GM12878 (cell line): Measurements from ENCODE around the gene ITPR2. TPM values are rescaled to one million over a fixed set of nuclear protein-coding genes. Genes with fewer than 3 reads are reported as not detected.

Source experiments
- ATAC-seq: fragments of 200-7000 bp; cut with Tn5 transposase; 3 replicates; pipeline ENCODE4 v1.9.1; 2020; ENCODE audit warnings: mild to moderate bottlenecking, moderate library complexity
- BruUV-seq: library from RNA; stranded (reverse); fragments of 400-500 nt; replicated peaks from 2 replicates; lab custom pipeline; 2021; lab: Mats Ljungman, UMichigan
- CTCF ChIA-PET: fragments of 300-600 bp; sonication (Branson Sonifier 250); formaldehyde crosslinking; extraction: SDS; loops from one replicate; lab custom pipeline; 2021; ENCODE audit warnings: inconsistent platforms; lab: Yijun Ruan, JAX
- POLR2A ChIA-PET: fragments of 350-600 bp; formaldehyde crosslinking; extraction: SDS; loops from one replicate; lab custom pipeline; 2021; ENCODE audit warnings: inconsistent platforms; lab: Charles Lee
- RAD21 ChIA-PET: fragments of 300-600 bp; sonication (Branson Sonifier 250); formaldehyde crosslinking; loops from one replicate; lab custom pipeline; 2023; ENCODE audit warnings: antibody characterized with exemption; ENCODE audit not compliant: unreplicated experiment; lab: Charles Lee
- SMC1A ChIA-PET: fragments of 300-600 bp; sonication (Branson Sonifier 250); formaldehyde crosslinking; loops from one replicate; lab custom pipeline; 2023; ENCODE audit not compliant: unreplicated experiment, uncharacterized antibody; lab: Charles Lee
- DNase-seq: peaks from one replicate; pipeline ENCODE4 v3.0.0-alpha.2; 2011; ENCODE audit warnings: low read depth, low spot score
- FAIRE-seq: peaks from 3 replicates; lab custom pipeline; 2011; peaks lifted over from hg19 to GRCh38; lab: Jason Lieb, UNC
- H2AFZ ChIP-seq: 2 replicates; pipeline ENCODE4 v1.6.0; 2011; ENCODE audit warnings: low read depth, low read length, control low read depth; ENCODE audit not compliant: control insufficient read depth
- H3K27ac ChIP-seq: 2 replicates; pipeline ENCODE4 v1.5.1; 2011; ENCODE audit warnings: control low read depth; ENCODE audit not compliant: control insufficient read depth, insufficient read depth
- H3K27me3 ChIP-seq, 2 experiments: replicated peaks in 1 of 2; 2 replicates each; pipeline versions ENCODE4 v1.6.0 to v1.6.1; 2011; ENCODE audit warnings: low read length in 1 of 2; ENCODE audit not compliant: control insufficient read depth in 2 of 2, insufficient read depth in 2 of 2
- H3K36me3 ChIP-seq, 2 experiments: 2 replicates each; pipeline ENCODE4 v1.5.1; 2011; ENCODE audit warnings: low read length in 1 of 2; ENCODE audit not compliant: control insufficient read depth in 2 of 2, insufficient read depth in 2 of 2
- H3K4me1 ChIP-seq: 2 replicates; pipeline ENCODE4 v1.6.1; 2011; ENCODE audit warnings: mild to moderate bottlenecking, low read length, moderate library complexity, mixed read lengths; ENCODE audit not compliant: control insufficient read depth, insufficient read depth
- H3K4me2 ChIP-seq: 2 replicates; pipeline ENCODE4 v1.6.0; 2011; ENCODE audit warnings: control low read depth; ENCODE audit not compliant: control insufficient read depth, insufficient read depth
- H3K4me3 ChIP-seq: fragments of 200-600 bp; sonication (generic); 2 replicates; pipeline ENCODE4 v1.5.1; 2016
- H3K79me2 ChIP-seq: 2 replicates; pipeline ENCODE4 v1.6.0; 2011; ENCODE audit warnings: low read length; ENCODE audit not compliant: control insufficient read depth, insufficient read depth
- H3K9ac ChIP-seq: 2 replicates; pipeline ENCODE4 v1.8.0; 2011; ENCODE audit warnings: low read length, control low read depth, mixed read lengths; ENCODE audit not compliant: control insufficient read depth, insufficient read depth
- H3K9me3 ChIP-seq: replicated peaks from 3 replicates; pipeline ENCODE4 v1.5.1; 2011; ENCODE audit warnings: mild to moderate bottlenecking, low read length; ENCODE audit not compliant: control insufficient read depth, insufficient read depth
- H4K20me1 ChIP-seq: 2 replicates; pipeline ENCODE4 v1.6.0; 2011; ENCODE audit not compliant: control insufficient read depth, insufficient read depth
- ATF7 ChIP-seq: fragments of 450-650 bp; IDR thresholded peaks from 2 replicates; pipeline ENCODE4 v1.6.1; 2016; ENCODE audit warnings: low read depth, mild to moderate bottlenecking
- SMAD1 ChIP-seq: fragments of 450-650 bp; IDR thresholded peaks from 2 replicates; pipeline ENCODE4 v1.6.1; 2018; ENCODE audit warnings: mild to moderate bottlenecking, low read depth; ENCODE audit not compliant: partially characterized antibody
- SPI1 ChIP-seq: IDR thresholded peaks from 2 replicates; pipeline ENCODE4 v1.6.1; 2011; ENCODE audit warnings: low read depth, mild to moderate bottlenecking, low read length, moderate library complexity, borderline replicate concordance; ENCODE audit not compliant: insufficient read depth
- WGBS: methylation state at CpG from one replicate; pipeline ENCODE4 v1.1.6; 2016; ENCODE audit warnings: low lambda C conversion rate; ENCODE audit not compliant: insufficient replicate concordance, insufficient coverage; ENCODE audit errors: missing lambda C conversion rate; 5-methylcytosine and 5-hydroxymethylcytosine counted together
- in situ Hi-C: fragments of 300-500 bp; cut with MboI; formaldehyde crosslinking; loops from 9 replicates; pipeline ENCODE4 v1.14.3; 2018; ENCODE audit warnings: mixed read lengths
- intact Hi-C: fragments of 100-400 bp; cut with micrococcal nuclease; formaldehyde crosslinking; loops from one replicate; pipeline ENCODE4 v1.14.2; 2022; ENCODE audit not compliant: unreplicated experiment
- polyA plus RNA-seq, 11 experiments: library from polyadenylated mRNA; depleted of rRNA in 4 of 11; unstranded in 6 of 11; stranded (reverse) in 5 of 11; fragments of >200 nt; fragmentation: Nextera tagmentation in 4 of 11; fragmentation: Illumina TruSeq in 1 of 11; extraction: Ambion mirVana in 4 of 11; extraction: Trizol in 1 of 11; gene quantifications; 1 replicate in 1 of 11; 2 replicates in 10 of 11; pipeline versions ENCODE4 v1.2.1 to v1.2.3, GENCODE V29; 2011 to 2016; ENCODE audit warnings: inconsistent platforms in 2 of 11, missing spikeins in 2 of 11, low read depth in 1 of 11
- total RNA-seq, 4 experiments: library from RNA; depleted of rRNA in 3 of 4; stranded (reverse); fragments of >200 nt in 3 of 4; fragmentation: Illumina TruSeq in 1 of 4; extraction: Trizol in 1 of 4; gene quantifications; 2 replicates each; pipeline versions ENCODE4 v1.2.1 to v1.2.3, GENCODE V29; 2013 to 2021

The ITPR2 gene
- total and polyA plus RNA-seq, 10 of the 15 experiments (the other 5 are each of a cell fraction or from before 2014, with no cell fraction given), result 7.5 to 76.2 (median 47.1) TPM

GRCh38 chr12:26346736-26347135 is 486.3 kb downstream of the ITPR2 start:
- intact Hi-C loops (no loop called here), in situ Hi-C loops (no loop called here)
- ChIA-PET POLR2A (interaction anchor here (0.6 to 0.8 kb wide), 2 partner anchors 91 to 223 kb away, joined by 3 read pairs; no protein-coding TSS in a partner anchor), RAD21 (interaction anchor here (1.2 to 1.4 kb wide), 3 partner anchors 14 to 228 kb away, joined by 4 to 6 read pairs (median 5); no protein-coding TSS in a partner anchor), SMC1A (interaction anchor here (0.7 to 3.4 kb wide), 11 partner anchors 11 to 267 kb away, joined by 3 to 12 read pairs (median 4); no protein-coding TSS in a partner anchor), CTCF (interaction anchor here (0.7 to 1.5 kb wide), 9 partner anchors 11 to 249 kb away, joined by 3 to 6 read pairs (median 3); no protein-coding TSS in a partner anchor)
- peaks cover 2% of the 10 kb centered on the region for H3K4me1 ChIP-seq
- TF ChIP-seq SMAD1, result no peak
- no peak overlapping the region for H3K27ac ChIP-seq
- ATAC-seq (no peak), DNase-seq (no peak), FAIRE-seq (no peak)
- 81% methylated on average over 3 of the region's 3 CpGs for WGBS
- no peaks in the 10 kb centered on the region for H4K20me1 ChIP-seq
- no peaks in the 10 kb centered on the region for H3K79me2 ChIP-seq
- H3K4me2 ChIP-seq, result no peak overlapping the region
- H3K9me3 ChIP-seq, result no peaks in the 10 kb centered on the region
- H3K4me3 ChIP-seq, result no peak overlapping the region
- no peak overlapping the region for H3K9ac ChIP-seq
- BruUV-seq, result no TSS peak
- no peak overlapping the region for H2AFZ ChIP-seq
- H3K27me3 ChIP-seq, result no peaks in the 10 kb centered on the region
- no peaks in the 10 kb centered on the region; a peak in 1 of 4 replicates for H3K36me3 ChIP-seq

DNA sequence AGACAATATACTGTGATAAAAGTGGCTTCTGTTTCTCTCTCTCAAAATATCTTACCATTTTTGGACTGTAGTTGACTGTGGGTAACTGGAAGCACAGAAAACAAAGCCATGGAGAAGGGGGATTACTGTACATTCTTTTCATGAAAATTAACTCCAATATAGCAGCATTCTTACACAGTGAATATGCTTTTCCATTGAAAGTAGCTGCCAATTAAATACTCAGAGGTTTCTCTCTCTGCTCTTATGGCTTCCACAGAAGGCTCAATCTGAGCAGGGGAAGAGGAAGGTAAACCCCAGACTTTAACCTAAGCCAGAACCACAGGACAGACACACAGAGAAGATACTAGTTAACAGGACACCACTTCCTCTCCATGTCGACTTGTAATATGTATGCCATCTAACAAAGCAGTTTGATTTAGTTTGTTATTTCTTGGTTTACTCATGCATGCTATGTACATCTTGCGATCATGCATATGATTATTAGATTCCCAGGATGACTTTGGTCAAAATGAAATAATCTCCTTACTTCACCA is 487.5 kb downstream of the ITPR2 start:
- Histone ChIP-seq H3K79me2 (no peaks in the 10 kb centered on the region), H3K36me3 (no peaks in the 10 kb centered on the region; a peak in 1 of 4 replicates), H3K9ac (no peak overlapping the region), H3K27ac (no peak overlapping the region), H3K4me2 (no peak overlapping the region), H2AFZ (no peak overlapping the region), H4K20me1 (no peaks in the 10 kb centered on the region), H3K4me3 (no peak overlapping the region), H3K9me3 (no peaks in the 10 kb centered on the region), H3K4me1 (peaks cover 14% of the 10 kb centered on the region), H3K27me3 (no peaks in the 10 kb centered on the region)
- ChIA-PET POLR2A (no interaction called here), RAD21 (no interaction called here), SMC1A (interaction anchor here (2.6 kb wide), 1 partner anchor 51 kb away, joined by 8 read pairs; no protein-coding TSS in a partner anchor), CTCF (interaction anchor here (1.5 kb wide), 1 partner anchor 88 kb away, joined by 3 read pairs; no protein-coding TSS in a partner anchor)
- FAIRE-seq (no peak), DNase-seq (no peak), ATAC-seq (0 out of 3 replicates have a peak, but pooled peaks have one; percentile 16)
- peak; percentile 20; the same call in 1 of the 2 replicates for TF ChIP-seq SPI1
- TF ChIP-seq ATF7, result no peak
- intact Hi-C loops (no loop called here), in situ Hi-C loops (no loop called here)
- 48% methylated on average over 2 of the region's 2 CpGs for WGBS
- BruUV-seq, result no TSS peak
